HEK293 (cell line): ENCODE data around the gene TSHZ3.

ENCODE experiments used
- CTCF ChIA-PET: fragments of 350-600 bp; formaldehyde crosslinking; extraction: SDS; loops from one replicate; lab custom pipeline; 2021; ENCODE audit warnings: antibody characterized with exemption; lab: Yijun Ruan, JAX
- POLR2A ChIA-PET: fragments of 300-600 bp; formaldehyde crosslinking; extraction: SDS; loops from one replicate; lab custom pipeline; 2020; ENCODE audit warnings: antibody characterized with exemption, inconsistent platforms; lab: Yijun Ruan, JAX
- H3K27ac ChIP-seq: fragments of 200-500 bp; sonication (Bioruptor generic); 2 replicates; pipeline ENCODE4 v1.5.1; 2014; ENCODE audit warnings: low read depth, low read length, control low read depth, inconsistent platforms; ENCODE audit errors: extremely low read depth
- H3K36me3 ChIP-seq, 2 experiments: fragments of 200-500 bp in 1 of 2; sonication (Bioruptor generic) in 1 of 2; 1 replicate in 1 of 2; 2 replicates in 1 of 2; pipeline ENCODE4 v1.5.1; 2014 to 2017; ENCODE audit warnings: inconsistent platforms in 2 of 2, low read length in 2 of 2; ENCODE audit not compliant: control insufficient read depth in 2 of 2, insufficient read depth in 1 of 2
- H3K4me1 ChIP-seq: fragments of 200-500 bp; sonication (Bioruptor generic); 2 replicates; pipeline ENCODE4 v1.5.1; 2014; ENCODE audit warnings: mild to moderate bottlenecking, low read length, inconsistent platforms; ENCODE audit not compliant: control insufficient read depth, insufficient read depth
- H3K4me3 ChIP-seq: 2 replicates; pipeline ENCODE4 v1.5.1; 2011; ENCODE audit warnings: low read depth, mild to moderate bottlenecking, control low read depth, low read length, moderate library complexity
- H3K9me3 ChIP-seq: fragments of 200-500 bp; sonication (Bioruptor generic); 2 replicates; pipeline ENCODE4 v1.5.1; 2014; ENCODE audit warnings: low read depth, low read length, inconsistent platforms; ENCODE audit not compliant: control insufficient read depth, insufficient read depth
- GLI4 ChIP-seq: fragments of 450-650 bp; formaldehyde crosslinking; IDR thresholded peaks from 2 replicates; pipeline ENCODE4 v1.5.1; 2016; ENCODE audit warnings: missing biosample characterization, missing genetic modification characterization
- ZBTB20 ChIP-seq: fragments of 450-650 bp; formaldehyde crosslinking; IDR thresholded peaks from 2 replicates; pipeline ENCODE4 v1.5.1; 2016; ENCODE audit warnings: missing biosample characterization, missing genetic modification characterization
- ZNF239 ChIP-seq: fragments of 450-650 bp; formaldehyde crosslinking; IDR thresholded peaks from 2 replicates; pipeline ENCODE4 v1.5.1; 2016; ENCODE audit warnings: missing biosample characterization, missing genetic modification characterization
- ZNF24 ChIP-seq: fragments of 450-650 bp; formaldehyde crosslinking; IDR thresholded peaks from 2 replicates; pipeline ENCODE4 v1.5.1; 2016; ENCODE audit warnings: missing biosample characterization, missing genetic modification characterization
- ZNF341 ChIP-seq: fragments of 450-650 bp; formaldehyde crosslinking; IDR thresholded peaks from 2 replicates; pipeline ENCODE4; 2016; ENCODE audit warnings: low read depth, missing biosample characterization, missing genetic modification characterization
- ZNF350 ChIP-seq: fragments of 450-650 bp; formaldehyde crosslinking; IDR thresholded peaks from 2 replicates; pipeline ENCODE4 v1.5.0; 2017; ENCODE audit warnings: missing biosample characterization, mild to moderate bottlenecking, missing genetic modification characterization
- ZNF394 ChIP-seq: fragments of 450-650 bp; formaldehyde crosslinking; IDR thresholded peaks from 2 replicates; pipeline ENCODE4 v1.5.1; 2016; ENCODE audit warnings: missing biosample characterization, missing genetic modification characterization, mild to moderate bottlenecking, moderate library complexity, borderline replicate concordance
- ZNF473 ChIP-seq: fragments of 450-650 bp; formaldehyde crosslinking; IDR thresholded peaks from 2 replicates; pipeline ENCODE4 v1.5.1; 2017; ENCODE audit warnings: missing biosample characterization, missing genetic modification characterization
- TF ChIP-seq, protein P1 (sequence below): fragments of 450-650 bp; formaldehyde crosslinking; IDR thresholded peaks from 2 replicates; pipeline ENCODE4 v1.5.1; 2016; ENCODE audit warnings: missing biosample characterization, missing genetic modification characterization
- TF ChIP-seq, protein P2 (sequence below): fragments of 450-650 bp; formaldehyde crosslinking; conservative IDR thresholded peaks from 2 replicates; pipeline ENCODE4 v1.5.1; 2016; ENCODE audit warnings: low read depth, missing biosample characterization, missing genetic modification characterization
- TF ChIP-seq, protein P3 (sequence below): IDR thresholded peaks from 2 replicates; pipeline ENCODE4 v1.6.1; 2011; ENCODE audit warnings: mild to moderate bottlenecking, low read depth, low read length, borderline replicate concordance

TSHZ3 gene

DNA sequence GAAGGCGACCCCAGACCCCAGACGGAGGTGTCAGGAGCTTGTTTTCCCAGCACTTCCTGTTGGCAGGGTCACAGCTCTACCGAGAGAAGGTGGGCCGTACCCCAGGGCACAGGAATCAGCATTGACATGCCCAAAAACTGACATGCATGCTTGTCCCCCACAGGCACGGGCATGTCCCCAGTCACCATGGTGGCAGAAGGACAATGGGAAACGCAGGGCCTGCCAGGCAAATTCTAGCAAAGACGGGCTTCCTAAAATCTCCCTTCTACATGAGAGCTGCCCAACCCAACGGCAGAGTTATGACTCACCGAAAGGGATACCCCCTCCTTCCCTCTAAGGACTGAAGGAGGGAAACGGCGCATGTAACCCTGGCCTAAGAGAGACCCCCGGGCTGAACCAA, 18.5 kb downstream of the TSHZ3 start:
- ChIA-PET CTCF (interaction anchor here (0.5 to 1.7 kb wide), 8 partner anchors 9 to 1964 kb away, joined by 3 to 7 read pairs (median 4); no protein-coding TSS in a partner anchor), POLR2A (no interaction called here)
- H3K4me1 ChIP-seq: peaks cover 27% of the 10 kb centered on the region

DNA sequence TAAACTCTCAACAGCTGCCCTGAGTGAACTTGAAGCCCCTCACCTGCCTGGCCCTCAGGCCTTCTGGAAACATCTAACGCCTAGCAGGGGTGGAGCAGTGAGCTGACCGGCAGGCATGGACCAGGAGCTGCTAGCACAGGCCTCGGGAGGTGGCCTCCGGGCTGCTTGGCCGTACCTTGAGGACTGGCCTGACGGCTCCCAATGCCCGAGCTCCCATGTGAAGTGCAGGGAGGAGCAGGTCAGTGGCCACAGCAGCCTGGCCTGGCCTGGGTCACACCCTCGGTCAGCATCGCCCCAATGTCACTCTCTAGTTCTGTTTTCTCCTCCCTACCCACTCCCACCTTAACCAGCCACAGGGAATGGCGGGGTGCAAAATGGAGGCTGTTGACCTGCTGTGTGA, 19.0 kb downstream of the TSHZ3 start:
- Histone ChIP-seq H3K36me3 (no peaks in the 10 kb centered on the region; a peak in 2 of 3 replicates), H3K4me3 (no peak overlapping the region), H3K27ac (no peak overlapping the region), H3K9me3 (no peaks in the 10 kb centered on the region), H3K4me1 (peaks cover 27% of the 10 kb centered on the region)
- TF ChIP-seq ZNF24 (tag by site-specific recombination): no peak
- TF ChIP-seq ZNF341: peak; percentile 60; the same call in 1 of the 2 replicates
- ChIA-PET POLR2A (no interaction called here), CTCF (interaction anchor here (0.6 to 1.7 kb wide), 7 partner anchors 10 to 1592 kb away, joined by 4 to 7 read pairs (median 4); no protein-coding TSS in a partner anchor)

More for the DNA sequence above, 18.5 kb downstream of the TSHZ3 start:
- TF ChIP-seq, protein P1, sequence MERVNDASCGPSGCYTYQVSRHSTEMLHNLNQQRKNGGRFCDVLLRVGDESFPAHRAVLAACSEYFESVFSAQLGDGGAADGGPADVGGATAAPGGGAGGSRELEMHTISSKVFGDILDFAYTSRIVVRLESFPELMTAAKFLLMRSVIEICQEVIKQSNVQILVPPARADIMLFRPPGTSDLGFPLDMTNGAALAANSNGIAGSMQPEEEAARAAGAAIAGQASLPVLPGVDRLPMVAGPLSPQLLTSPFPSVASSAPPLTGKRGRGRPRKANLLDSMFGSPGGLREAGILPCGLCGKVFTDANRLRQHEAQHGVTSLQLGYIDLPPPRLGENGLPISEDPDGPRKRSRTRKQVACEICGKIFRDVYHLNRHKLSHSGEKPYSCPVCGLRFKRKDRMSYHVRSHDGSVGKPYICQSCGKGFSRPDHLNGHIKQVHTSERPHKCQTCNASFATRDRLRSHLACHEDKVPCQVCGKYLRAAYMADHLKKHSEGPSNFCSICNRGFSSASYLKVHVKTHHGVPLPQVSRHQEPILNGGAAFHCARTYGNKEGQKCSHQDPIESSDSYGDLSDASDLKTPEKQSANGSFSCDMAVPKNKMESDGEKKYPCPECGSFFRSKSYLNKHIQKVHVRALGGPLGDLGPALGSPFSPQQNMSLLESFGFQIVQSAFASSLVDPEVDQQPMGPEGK (tag by site-specific recombination): no peak
- TF ChIP-seq ZNF473 (no peak), ZBTB20 (tag by site-specific recombination) (peak; percentile 33; the same call in 1 of the 2 replicates), ZNF394 (no peak)
- TF ChIP-seq, protein P2, sequence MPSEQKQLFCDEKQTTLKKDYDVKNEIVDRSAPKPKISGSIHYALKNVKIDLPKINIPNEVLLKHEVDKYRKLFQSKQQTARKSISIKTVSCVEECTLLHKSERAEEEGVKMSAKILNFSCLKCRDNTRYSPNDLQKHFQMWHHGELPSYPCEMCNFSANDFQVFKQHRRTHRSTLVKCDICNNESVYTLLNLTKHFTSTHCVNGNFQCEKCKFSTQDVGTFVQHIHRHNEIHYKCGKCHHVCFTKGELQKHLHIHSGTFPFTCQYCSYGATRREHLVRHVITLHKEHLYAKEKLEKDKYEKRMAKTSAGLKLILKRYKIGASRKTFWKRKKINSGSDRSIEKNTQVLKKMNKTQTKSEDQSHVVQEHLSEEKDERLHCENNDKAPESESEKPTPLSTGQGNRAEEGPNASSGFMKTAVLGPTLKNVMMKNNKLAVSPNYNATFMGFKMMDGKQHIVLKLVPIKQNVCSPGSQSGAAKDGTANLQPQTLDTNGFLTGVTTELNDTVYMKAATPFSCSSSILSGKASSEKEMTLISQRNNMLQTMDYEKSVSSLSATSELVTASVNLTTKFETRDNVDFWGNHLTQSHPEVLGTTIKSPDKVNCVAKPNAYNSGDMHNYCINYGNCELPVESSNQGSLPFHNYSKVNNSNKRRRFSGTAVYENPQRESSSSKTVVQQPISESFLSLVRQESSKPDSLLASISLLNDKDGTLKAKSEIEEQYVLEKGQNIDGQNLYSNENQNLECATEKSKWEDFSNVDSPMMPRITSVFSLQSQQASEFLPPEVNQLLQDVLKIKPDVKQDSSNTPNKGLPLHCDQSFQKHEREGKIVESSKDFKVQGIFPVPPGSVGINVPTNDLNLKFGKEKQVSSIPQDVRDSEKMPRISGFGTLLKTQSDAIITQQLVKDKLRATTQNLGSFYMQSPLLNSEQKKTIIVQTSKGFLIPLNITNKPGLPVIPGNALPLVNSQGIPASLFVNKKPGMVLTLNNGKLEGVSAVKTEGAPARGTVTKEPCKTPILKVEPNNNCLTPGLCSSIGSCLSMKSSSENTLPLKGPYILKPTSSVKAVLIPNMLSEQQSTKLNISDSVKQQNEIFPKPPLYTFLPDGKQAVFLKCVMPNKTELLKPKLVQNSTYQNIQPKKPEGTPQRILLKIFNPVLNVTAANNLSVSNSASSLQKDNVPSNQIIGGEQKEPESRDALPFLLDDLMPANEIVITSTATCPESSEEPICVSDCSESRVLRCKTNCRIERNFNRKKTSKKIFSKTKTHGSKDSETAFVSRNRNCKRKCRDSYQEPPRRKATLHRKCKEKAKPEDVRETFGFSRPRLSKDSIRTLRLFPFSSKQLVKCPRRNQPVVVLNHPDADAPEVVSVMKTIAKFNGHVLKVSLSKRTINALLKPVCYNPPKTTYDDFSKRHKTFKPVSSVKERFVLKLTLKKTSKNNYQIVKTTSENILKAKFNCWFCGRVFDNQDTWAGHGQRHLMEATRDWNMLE (tag by site-specific recombination): no peak
- 0 out of 2 replicates have a peak overlapping the region, but pooled peaks have one; percentile 26 for H3K27ac ChIP-seq
- no peaks in the 10 kb centered on the region for H3K9me3 ChIP-seq
- H3K4me3 ChIP-seq: no peak overlapping the region
- no peaks in the 10 kb centered on the region; a peak in 2 of 3 replicates for H3K36me3 ChIP-seq

DNA sequence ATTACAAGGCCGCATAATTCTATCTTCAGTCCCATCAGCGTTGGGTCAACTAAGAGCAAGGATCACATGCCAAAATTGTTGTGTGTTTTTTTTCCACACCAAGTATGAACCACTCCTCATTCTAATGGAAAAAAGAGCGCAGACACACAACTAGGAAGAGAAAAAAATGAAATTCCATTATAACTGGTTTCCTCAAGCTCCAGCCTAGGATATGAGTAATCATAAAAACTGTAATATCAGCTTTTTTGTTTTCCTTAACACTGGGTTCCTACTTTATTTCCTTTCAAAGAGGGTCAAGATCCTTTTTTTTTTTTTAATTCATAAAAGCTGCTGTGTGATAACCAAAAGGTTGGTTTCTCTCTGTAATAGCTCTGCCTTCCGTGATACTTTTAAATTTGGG, 19.4 kb downstream of the TSHZ3 start:
- peaks cover 27% of the 10 kb centered on the region for H3K4me1 ChIP-seq
- H3K27ac ChIP-seq: no peak overlapping the region
- POLR2A ChIA-PET: no interaction called here
- H3K9me3 ChIP-seq: no peaks in the 10 kb centered on the region
- CTCF ChIA-PET: interaction anchor here (0.7 to 2.5 kb wide), 8 partner anchors 8 to 1591 kb away, joined by 3 to 7 read pairs (median 4); no protein-coding TSS in a partner anchor
- no peaks in the 10 kb centered on the region; a peak in 2 of 3 replicates for H3K36me3 ChIP-seq
- no peak overlapping the region for H3K4me3 ChIP-seq
- no peak for TF ChIP-seq ZNF239 (tag by site-specific recombination)
- TF ChIP-seq GLI4 (tag by site-specific recombination): no peak
- TF ChIP-seq ZNF350 (tag by site-specific recombination): no peak
- TF ChIP-seq, protein P3, sequence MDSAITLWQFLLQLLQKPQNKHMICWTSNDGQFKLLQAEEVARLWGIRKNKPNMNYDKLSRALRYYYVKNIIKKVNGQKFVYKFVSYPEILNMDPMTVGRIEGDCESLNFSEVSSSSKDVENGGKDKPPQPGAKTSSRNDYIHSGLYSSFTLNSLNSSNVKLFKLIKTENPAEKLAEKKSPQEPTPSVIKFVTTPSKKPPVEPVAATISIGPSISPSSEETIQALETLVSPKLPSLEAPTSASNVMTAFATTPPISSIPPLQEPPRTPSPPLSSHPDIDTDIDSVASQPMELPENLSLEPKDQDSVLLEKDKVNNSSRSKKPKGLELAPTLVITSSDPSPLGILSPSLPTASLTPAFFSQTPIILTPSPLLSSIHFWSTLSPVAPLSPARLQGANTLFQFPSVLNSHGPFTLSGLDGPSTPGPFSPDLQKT: no peak
